ENCODE data around the gene SORCS2.

GRCh38 chr4:7212101-7212674 lies 19.9 kb downstream of the SORCS2 start:
- no peak for TF ChIP-seq CC2D1A (CRISPR knock-in tag; IDR thresholded peaks at IDR 0.05)
- no peak for TF ChIP-seq MAFF (IDR thresholded peaks at IDR 0.05; ENCODE audit: low read depth, low read length)
- no peak for TF ChIP-seq POLR2A (IDR thresholded peaks at IDR 0.05; ENCODE audit: insufficient read depth in 1 of 2, low read depth in 2 of 2, low read length in 2 of 2)
- TF ChIP-seq NFIC (IDR thresholded peaks at IDR 0.05; ENCODE audit: low read length) = no peak
- TF ChIP-seq ATF7 (IDR thresholded peaks at IDR 0.05) = no peak
- TF ChIP-seq ATF7 (CRISPR knock-in tag; IDR thresholded peaks at IDR 0.05) = no peak
